ENCODE results near the gene SLC6A7. TPM values are rescaled to one million over a fixed set of nuclear protein-coding genes. Genes with fewer than 3 reads are reported as not detected.

SLC6A7 gene
- total RNA-seq, 2 donors from 2014 or later = not detected

DNA sequence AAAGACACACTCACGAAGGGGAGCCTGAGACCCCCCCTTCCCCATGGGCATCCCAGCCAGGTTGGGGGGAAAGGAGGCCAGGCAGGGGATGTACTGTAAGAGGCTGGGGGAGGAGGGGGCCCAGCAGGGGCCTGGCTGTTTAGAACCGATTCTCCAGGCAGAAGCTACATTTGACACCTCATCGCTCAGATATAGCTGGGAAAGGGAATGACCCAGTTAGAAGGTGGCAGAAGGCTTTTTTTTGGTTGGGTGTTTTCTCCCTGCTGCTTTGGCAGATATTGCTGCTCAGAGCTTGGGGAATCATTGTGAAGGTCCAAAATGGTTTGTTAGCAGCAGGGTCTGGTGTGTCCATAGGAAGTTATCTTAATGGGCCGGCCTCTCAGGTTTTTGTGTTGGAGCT, 17.3 kb upstream of the SLC6A7 start:
- peaks cover 3% of the 10 kb centered on the region for H3K4me1 ChIP-seq (ENCODE audit: control insufficient read depth, insufficient read depth, low read length)
- H3K4me3 ChIP-seq (ENCODE audit: low read length) = no peak overlapping the region
- Mint-ChIP-seq H3K27me3 (ENCODE audit: insufficient read depth) (peaks cover 84% of the 10 kb centered on the region), H3K36me3 (ENCODE audit: low read depth) (no peaks in the 10 kb centered on the region), H3K9me3 (no peaks in the 10 kb centered on the region), H3K4me1 (peaks cover 20% of the 10 kb centered on the region), H3K4me3 (no peak overlapping the region), H3K27ac (no peak overlapping the region)
- no peak overlapping the region for H3K27ac ChIP-seq (ENCODE audit: low read depth, low read length)
- 83 to 84% methylated on average over 2 to 4 of the region's 4 CpGs for WGBS, 2 experiments (ENCODE audit: insufficient coverage in 1 of 2, insufficient read length in 1 of 2)
- H3K27me3 ChIP-seq (ENCODE audit: control insufficient read depth, insufficient read depth, low read length, poor library complexity, severe bottlenecking) = peaks cover 44% of the 10 kb centered on the region
- H3K9ac ChIP-seq (ENCODE audit: extremely low read depth, low read length, poor library complexity, severe bottlenecking) = no peak overlapping the region
- DNase-seq = no peak
- TF ChIP-seq, protein P1, sequence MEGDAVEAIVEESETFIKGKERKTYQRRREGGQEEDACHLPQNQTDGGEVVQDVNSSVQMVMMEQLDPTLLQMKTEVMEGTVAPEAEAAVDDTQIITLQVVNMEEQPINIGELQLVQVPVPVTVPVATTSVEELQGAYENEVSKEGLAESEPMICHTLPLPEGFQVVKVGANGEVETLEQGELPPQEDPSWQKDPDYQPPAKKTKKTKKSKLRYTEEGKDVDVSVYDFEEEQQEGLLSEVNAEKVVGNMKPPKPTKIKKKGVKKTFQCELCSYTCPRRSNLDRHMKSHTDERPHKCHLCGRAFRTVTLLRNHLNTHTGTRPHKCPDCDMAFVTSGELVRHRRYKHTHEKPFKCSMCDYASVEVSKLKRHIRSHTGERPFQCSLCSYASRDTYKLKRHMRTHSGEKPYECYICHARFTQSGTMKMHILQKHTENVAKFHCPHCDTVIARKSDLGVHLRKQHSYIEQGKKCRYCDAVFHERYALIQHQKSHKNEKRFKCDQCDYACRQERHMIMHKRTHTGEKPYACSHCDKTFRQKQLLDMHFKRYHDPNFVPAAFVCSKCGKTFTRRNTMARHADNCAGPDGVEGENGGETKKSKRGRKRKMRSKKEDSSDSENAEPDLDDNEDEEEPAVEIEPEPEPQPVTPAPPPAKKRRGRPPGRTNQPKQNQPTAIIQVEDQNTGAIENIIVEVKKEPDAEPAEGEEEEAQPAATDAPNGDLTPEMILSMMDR (conservative IDR thresholded peaks at IDR 0.05) = no peak
- H3K9me3 ChIP-seq (ENCODE audit: control insufficient read depth, low read length) = no peaks in the 10 kb centered on the region
- no peaks in the 10 kb centered on the region for H3K36me3 ChIP-seq (ENCODE audit: control insufficient read depth, insufficient read depth, low read length)

DNA sequence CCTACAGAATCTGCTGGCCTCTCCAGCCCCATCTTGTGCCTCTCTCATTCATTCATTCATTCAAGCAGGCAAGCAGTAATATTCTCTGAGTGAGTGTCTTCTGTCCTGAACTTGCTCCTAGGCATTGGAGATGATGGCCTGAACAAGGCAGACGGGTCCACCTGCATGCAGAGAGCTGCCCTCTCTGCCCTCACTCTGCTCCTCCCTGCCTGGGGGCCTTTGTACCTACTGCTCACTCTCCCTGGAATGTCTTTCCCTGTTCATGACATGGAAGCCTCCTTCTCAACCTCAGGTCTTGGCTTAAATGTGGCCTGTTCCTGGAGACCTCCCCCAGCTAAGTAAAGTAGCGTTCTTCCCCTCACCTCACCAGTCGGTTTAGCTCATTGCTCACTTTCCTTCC, 16.7 kb upstream of the SLC6A7 start:
- Mint-ChIP-seq H3K9me3 (no peaks in the 10 kb centered on the region), H3K4me3 (no peak overlapping the region), H3K4me1 (peaks cover 19% of the 10 kb centered on the region), H3K36me3 (ENCODE audit: low read depth) (no peaks in the 10 kb centered on the region), H3K27ac (no peak overlapping the region), H3K27me3 (ENCODE audit: insufficient read depth) (peaks cover 78% of the 10 kb centered on the region)
- H3K27me3 ChIP-seq (ENCODE audit: control insufficient read depth, insufficient read depth, low read length, poor library complexity, severe bottlenecking) = peaks cover 38% of the 10 kb centered on the region
- H3K4me3 ChIP-seq (ENCODE audit: low read length) = no peak overlapping the region
- DNase-seq = no peak
- H3K36me3 ChIP-seq (ENCODE audit: control insufficient read depth, insufficient read depth, low read length) = no peaks in the 10 kb centered on the region
- peaks cover 3% of the 10 kb centered on the region for H3K4me1 ChIP-seq (ENCODE audit: control insufficient read depth, insufficient read depth, low read length)
- H3K27ac ChIP-seq (ENCODE audit: low read depth, low read length) = no peak overlapping the region
- no peaks in the 10 kb centered on the region for H3K9me3 ChIP-seq (ENCODE audit: control insufficient read depth, low read length)
- no peak overlapping the region for H3K9ac ChIP-seq (ENCODE audit: extremely low read depth, low read length, poor library complexity, severe bottlenecking)
- TF ChIP-seq, protein P1 (conservative IDR thresholded peaks at IDR 0.05) = no peak
- WGBS, 2 experiments (ENCODE audit: insufficient coverage in 1 of 2, insufficient read length in 1 of 2) = 65 to 66% methylated on average over 3 of the region's 3 CpGs

DNA sequence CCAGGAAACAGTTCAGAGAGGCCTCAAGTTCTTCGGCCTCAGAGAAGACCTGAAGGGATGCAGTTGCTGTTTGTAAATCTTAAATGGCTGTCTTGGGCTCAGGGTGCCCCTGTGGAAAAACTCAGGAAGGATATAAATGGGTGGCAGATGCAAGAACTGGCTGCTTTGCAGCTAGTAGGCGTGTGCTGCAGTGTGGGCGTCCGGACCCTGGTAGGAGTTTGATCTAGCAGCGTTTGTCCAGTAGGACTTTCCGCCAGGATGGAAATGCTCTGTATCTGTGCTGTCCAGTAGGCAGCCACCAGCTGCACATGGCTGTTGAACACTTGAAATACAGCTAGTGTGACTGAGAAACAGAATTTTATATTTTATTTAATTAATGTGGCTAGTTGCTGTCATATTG, 15.6 kb upstream of the SLC6A7 start:
- peaks cover 19% of the 10 kb centered on the region for H3K4me1 Mint-ChIP-seq
- TF ChIP-seq, protein P1 (conservative IDR thresholded peaks at IDR 0.05) = no peak
- no peak for DNase-seq
- peaks cover 27% of the 10 kb centered on the region for H3K27me3 ChIP-seq (ENCODE audit: control insufficient read depth, insufficient read depth, low read length, poor library complexity, severe bottlenecking)
- no peak overlapping the region for H3K4me3 ChIP-seq (ENCODE audit: low read length)
- H3K27ac ChIP-seq (ENCODE audit: low read depth, low read length) = no peak overlapping the region
- H3K9me3 ChIP-seq (ENCODE audit: control insufficient read depth, low read length) = no peaks in the 10 kb centered on the region
- no peaks in the 10 kb centered on the region for H3K9me3 Mint-ChIP-seq
- no peaks in the 10 kb centered on the region for H3K36me3 Mint-ChIP-seq (ENCODE audit: low read depth)
- peaks cover 71% of the 10 kb centered on the region for H3K27me3 Mint-ChIP-seq (ENCODE audit: insufficient read depth)
- WGBS, 2 experiments (ENCODE audit: insufficient coverage in 1 of 2, insufficient read length in 1 of 2) = 93 to 96% methylated on average over 5 to 6 of the region's 6 CpGs
- H3K27ac Mint-ChIP-seq = no peak overlapping the region
- peaks cover 3% of the 10 kb centered on the region for H3K4me1 ChIP-seq (ENCODE audit: control insufficient read depth, insufficient read depth, low read length)
- H3K36me3 ChIP-seq (ENCODE audit: control insufficient read depth, insufficient read depth, low read length) = no peaks in the 10 kb centered on the region
- H3K9ac ChIP-seq (ENCODE audit: extremely low read depth, low read length, poor library complexity, severe bottlenecking) = no peak overlapping the region
- H3K4me3 Mint-ChIP-seq = no peak overlapping the region

All from endodermal cell (in vitro differentiated cells).